Sigmoid colon (tissue), 4 donors: ENCODE results near the gene ARHGAP25.

ENCODE experiments used
- CTCF ChIP-seq, 4 experiments: fragments of 450-650 bp in 3 of 4; fragments of 200-600 bp in 1 of 4; IDR thresholded peaks; one replicate each; pipeline ENCODE4 v1.5.1; 2016 to 2019; ENCODE audit warnings: antibody characterized with exemption in 4 of 4, mild to moderate bottlenecking in 3 of 4, moderate library complexity in 2 of 4
- EP300 ChIP-seq, 4 donors: sonication (generic); formaldehyde crosslinking; IDR thresholded peaks; one replicate each; pipeline ENCODE4 v1.6.1; 2017; ENCODE audit warnings: antibody characterized with exemption in 4 of 4
- POLR2AphosphoS5 ChIP-seq, 4 donors: sonication (generic); formaldehyde crosslinking; IDR thresholded peaks; one replicate each; pipeline ENCODE4 v1.6.1; 2017; ENCODE audit warnings: antibody characterized with exemption in 4 of 4

GRCh38 chr2:68700560-68700959 lies 34.1 kb upstream of the ARHGAP25 start:
- no peak for TF ChIP-seq CTCF (IDR thresholded peaks at IDR 0.05)
- TF ChIP-seq POLR2AphosphoS5 (IDR thresholded peaks at IDR 0.05), result no peak
- TF ChIP-seq EP300 (IDR thresholded peaks at IDR 0.05), result no peak
